ENCODE data around the gene DACT1.

Gene DACT1

GRCh38 chr14:58697266-58697929 is 59.6 kb downstream of the DACT1 start:
- in situ Hi-C loops (cut with HindIII; ENCODE audit: low pct_ligation_motif_present, low sequenced_read_pairs), result no loop called here
- H3K27ac ChIP-seq, result no peak overlapping the region
- no peaks in the 10 kb centered on the region for H3K27me3 ChIP-seq (replicated peaks)
- no peak for TF ChIP-seq CTCF (IDR thresholded peaks at IDR 0.05; ENCODE audit: low read depth, low read length, missing control alignments)
- H3K36me3 ChIP-seq (replicated peaks), result no peaks in the 10 kb centered on the region
- no peak overlapping the region for H3K4me3 ChIP-seq (ENCODE audit: low read depth, low read length)
- DNase-seq, result no peak
